Germinal center (tissue), 1 donor: ENCODE data around the gene EMP3.
A peak's percentile ranks its signal among the peaks of the same experiment; 100 is the strongest.

ENCODE experiments used
- DNase-seq: peaks from one replicate; pipeline ENCODE4 v3.0.0; 2012; ENCODE audit warnings: mixed read lengths, low spot score

EMP3 gene

GRCh38 chr19:48318286-48318987 is 6.9 kb upstream of the EMP3 start:
- no peak for DNase-seq

- peak; percentile 61 for DNase-seq
Observed at GRCh38 chr19:48319647-48320541, 5.5 kb upstream of the EMP3 start.

- DNase-seq: peak; percentile 98
Observed at GRCh38 chr19:48321372-48321621, 4.1 kb upstream of the EMP3 start.

GRCh38 chr19:48321622-48322591 is 3.4 kb upstream of the EMP3 start:
- DNase-seq: peak; percentile 97

- DNase-seq: peak; percentile 51
Observed at GRCh38 chr19:48329167-48329891, 4.0 kb downstream of the EMP3 start.

GRCh38 chr19:48330012-48330681 is 4.8 kb downstream of the EMP3 start:
- DNase-seq: peak; percentile 86

- DNase-seq: no peak
Observed at GRCh38 chr19:48332351-48332661, 7.0 kb downstream of the EMP3 start.

GRCh38 chr19:48332662-48333466 is 7.5 kb downstream of the EMP3 start:
- peak; percentile 96 for DNase-seq

GRCh38 chr19:48333467-48334384 is 8.4 kb downstream of the EMP3 start:
- peak; percentile 94 for DNase-seq

GRCh38 chr19:48338253-48338755 is 13.0 kb downstream of the EMP3 start:
- no peak for DNase-seq

- DNase-seq: no peak
Observed at GRCh38 chr19:48338802-48339503, 13.6 kb downstream of the EMP3 start.

- DNase-seq: no peak
Observed at GRCh38 chr19:48340995-48341394, 15.6 kb downstream of the EMP3 start.

- DNase-seq: no peak
Observed at GRCh38 chr19:48341515-48342413, 16.4 kb downstream of the EMP3 start.

GRCh38 chr19:48342414-48342738 is 17.0 kb downstream of the EMP3 start:
- no peak for DNase-seq

GRCh38 chr19:48342841-48343540 is 17.6 kb downstream of the EMP3 start:
- no peak for DNase-seq

- no peak for DNase-seq
Observed at GRCh38 chr19:48344892-48345291, 19.5 kb downstream of the EMP3 start.

GRCh38 chr19:48346191-48346590 is 20.8 kb downstream of the EMP3 start:
- DNase-seq: no peak
